K562 (cell line): ENCODE results near the gene SALL3. TPM values are rescaled to one million over a fixed set of nuclear protein-coding genes. Genes with fewer than 3 reads are reported as not detected.

Experiments
- ATAC-seq: fragments of 200-7000 bp; cut with Tn5 transposase; 3 replicates; pipeline ENCODE4 v1.9.1; 2020; ENCODE audit warnings: moderate library complexity
- BruUV-seq: library from RNA; stranded (reverse); fragments of 400-500 nt; replicated peaks from 2 replicates; lab custom pipeline; 2021; lab: Mats Ljungman, UMichigan
- CTCF ChIA-PET: fragments of 300-600 bp; formaldehyde crosslinking; extraction: SDS; loops from one replicate; lab custom pipeline; 2021; ENCODE audit warnings: low intra/inter-chr PET ratio; lab: Yijun Ruan, JAX
- POLR2A ChIA-PET: fragments of 300-600, 350-650 bp; sonication (Branson Sonifier 250); formaldehyde crosslinking; extraction: SDS; loops from one replicate; lab custom pipeline; 2021; ENCODE audit warnings: antibody characterized with exemption, inconsistent platforms; lab: Yijun Ruan, JAX
- DNase-seq, 4 experiments: peaks; one replicate each; pipeline versions ENCODE4 v3.0.0 to v3.0.0-alpha.2; 2011 to 2018; ENCODE audit warnings: low spot score in 3 of 4, mixed read lengths in 3 of 4; ENCODE audit errors: extremely low read depth in 1 of 4
- FAIRE-seq: peaks from 2 replicates; lab custom pipeline; 2011; peaks lifted over from hg19 to GRCh38; lab: Jason Lieb, UNC
- H2AFZ ChIP-seq: 2 replicates; pipeline ENCODE4 v1.6.0; 2011; ENCODE audit warnings: low read depth, low read length, control low read depth, inconsistent platforms
- H3K27ac ChIP-seq: fragments of 200-600 bp; 3 replicates; pipeline ENCODE4 v1.8.0; 2011; ENCODE audit warnings: low read depth, mild to moderate bottlenecking, control low read depth, inconsistent platforms, low read length, moderate library complexity, mixed read lengths; ENCODE audit errors: extremely low read depth
- H3K27me3 ChIP-seq, 2 experiments: fragments of 300-600 bp in 1 of 2; 2 replicates in 1 of 2; 3 replicates in 1 of 2; pipeline versions ENCODE4 v1.6.0 to v1.8.0; 2011; ENCODE audit warnings: inconsistent platforms in 2 of 2, low read length in 2 of 2, mild to moderate bottlenecking in 1 of 2, mixed read lengths in 1 of 2, moderate library complexity in 1 of 2; ENCODE audit not compliant: control insufficient read depth in 2 of 2, insufficient read depth in 2 of 2
- H3K36me3 ChIP-seq: fragments of 300-600 bp; 3 replicates; pipeline ENCODE4 v1.8.0; 2011; ENCODE audit warnings: mild to moderate bottlenecking, low read length, inconsistent platforms; ENCODE audit not compliant: control insufficient read depth, insufficient read depth
- H3K4me1 ChIP-seq, 2 experiments: fragments of 200-600 bp in 1 of 2; replicated peaks in 1 of 2; 2 replicates in 1 of 2; 3 replicates in 1 of 2; pipeline versions ENCODE4 v1.5.1 to v1.8.0; 2011; ENCODE audit warnings: inconsistent platforms in 2 of 2, low read length in 2 of 2, mild to moderate bottlenecking in 1 of 2, mixed read lengths in 1 of 2, moderate library complexity in 1 of 2; ENCODE audit not compliant: control insufficient read depth in 2 of 2, insufficient read depth in 2 of 2
- H3K4me2 ChIP-seq: 2 replicates; pipeline ENCODE4 v1.6.1; 2011; ENCODE audit warnings: low read length, control low read depth, inconsistent platforms, mixed read lengths; ENCODE audit not compliant: insufficient read depth
- H3K4me3 ChIP-seq: fragments of 200-600 bp; sonication (generic), shearing (Covaris generic); 2 replicates; pipeline ENCODE4 v1.5.1; 2016; ENCODE audit warnings: control low read depth, inconsistent platforms
- H3K79me2 ChIP-seq: fragments of 200-600 bp; 3 replicates; pipeline ENCODE4 v1.8.0; 2011; ENCODE audit warnings: low read length, inconsistent platforms; ENCODE audit not compliant: control insufficient read depth, insufficient read depth
- H3K9ac ChIP-seq, 2 experiments: 2 replicates each; pipeline versions ENCODE4 v1.6.0 to v1.6.1; 2011; ENCODE audit warnings: low read depth in 2 of 2, low read length in 2 of 2, control low read depth in 1 of 2, inconsistent platforms in 1 of 2, mild to moderate bottlenecking in 1 of 2, mixed read lengths in 1 of 2; ENCODE audit not compliant: insufficient read depth in 1 of 2
- H3K9me1 ChIP-seq: one replicate; pipeline ENCODE4 v1.6.0; 2011; ENCODE audit warnings: inconsistent platforms, mild to moderate bottlenecking, low read length, moderate library complexity; ENCODE audit not compliant: control insufficient read depth, insufficient read depth
- H3K9me3 ChIP-seq: replicated peaks from 2 replicates; pipeline ENCODE4 v1.5.1; 2011; ENCODE audit warnings: low read depth, low read length, inconsistent platforms; ENCODE audit not compliant: control insufficient read depth, insufficient read depth
- H4K20me1 ChIP-seq: replicated peaks from 2 replicates; pipeline ENCODE4 v1.6.1; 2011; ENCODE audit warnings: low read length, inconsistent platforms, mixed read lengths; ENCODE audit not compliant: control insufficient read depth, insufficient read depth
- ELF2 ChIP-seq: fragments of 250-450 bp; sonication (Bioruptor Pico); IDR thresholded peaks from 2 replicates; pipeline ENCODE4 v1.5.0; 2021; ENCODE audit warnings: mild to moderate bottlenecking
- L3MBTL2 ChIP-seq: fragments of 450-650 bp; IDR thresholded peaks from 2 replicates; pipeline ENCODE4 v1.6.1; 2016; ENCODE audit warnings: mild to moderate bottlenecking, moderate library complexity
- MAFK ChIP-seq: IDR thresholded peaks from 2 replicates; pipeline ENCODE4 v1.6.1; 2011; ENCODE audit warnings: low read length, improper control_type of control experiment
- PTTG1 ChIP-seq: fragments of 450-650 bp; IDR thresholded peaks from 2 replicates; pipeline ENCODE4 v1.6.1; 2016; ENCODE audit warnings: low read depth, mild to moderate bottlenecking, missing genetic modification characterization, missing compliant biosample characterization
- SOX6 ChIP-seq: fragments of 450-650 bp; IDR thresholded peaks from 2 replicates; pipeline ENCODE4 v1.6.1; 2014; ENCODE audit warnings: mild to moderate bottlenecking
- ZFP30 ChIP-seq: fragments of 250-450 bp; sonication (Bioruptor Pico); IDR thresholded peaks from 2 replicates; pipeline ENCODE4 v1.8.0; 2022; ENCODE audit warnings: moderate library complexity, mild to moderate bottlenecking, inconsistent platforms, borderline replicate concordance
- ZNF274 ChIP-seq: IDR thresholded peaks from 2 replicates; pipeline ENCODE4 v1.6.1; 2011; ENCODE audit warnings: low read depth, mild to moderate bottlenecking, low read length, moderate library complexity, borderline replicate concordance
- ZNF639 ChIP-seq, 2 experiments: fragments of 200-800 bp in 1 of 2; sonication (Bioruptor generic) in 1 of 2; sonication (generic) in 1 of 2; formaldehyde crosslinking in 1 of 2; IDR thresholded peaks in 1 of 2; conservative IDR thresholded peaks in 1 of 2; 2 replicates each; pipeline versions ENCODE4 v1.5.0 to v1.6.1; 2016 to 2020; ENCODE audit warnings: missing compliant biosample characterization in 1 of 2, missing genetic modification characterization in 1 of 2, missing genetic modification reagents in 1 of 2
- WGBS: fragments of 100-300 bp; shearing (Covaris generic); methylation state at CpG from one replicate; pipeline ENCODE4 v1.1.6; 2016; ENCODE audit warnings: low coverage, mixed read lengths; ENCODE audit not compliant: insufficient coverage; ENCODE audit errors: missing lambda C conversion rate; 5-methylcytosine and 5-hydroxymethylcytosine counted together
- in situ Hi-C: fragments of 300-500 bp; cut with MboI; formaldehyde crosslinking; loops from 4 replicates; pipeline ENCODE4 v1.15.0; 2018; ENCODE audit warnings: inconsistent platforms, mixed read lengths
- intact Hi-C: fragments of 100-400 bp; cut with micrococcal nuclease; formaldehyde crosslinking; loops from 2 replicates; pipeline ENCODE4 v1.14.2; 2022
- polyA plus RNA-seq, 8 experiments: library from polyadenylated mRNA; depleted of rRNA in 4 of 8; stranded (reverse) in 5 of 8; unstranded in 3 of 8; fragments of >200 nt; fragmentation: Nextera tagmentation in 2 of 8; fragmentation: Illumina TruSeq in 1 of 8; extraction: Ambion mirVana in 2 of 8; extraction: Trizol in 1 of 8; gene quantifications; 2 replicates each; pipeline versions ENCODE4 v1.2.1 to v1.2.3, GENCODE V29; 2011 to 2014; ENCODE audit warnings: inconsistent platforms in 1 of 8, missing spikeins in 1 of 8
- total RNA-seq, 7 experiments: library from RNA; depleted of rRNA in 6 of 7; stranded (reverse); fragments of >200 nt in 6 of 7; fragmentation: Illumina TruSeq in 2 of 7; extraction: Trizol in 2 of 7; gene quantifications; 2 replicates each; pipeline versions ENCODE4 v1.2.1 to v1.2.3, GENCODE V29; 2011 to 2021; ENCODE audit warnings: low replicate concordance in 1 of 7
- TF ChIP-seq, protein P1 (sequence below): fragments of 450-650 bp; IDR thresholded peaks from 2 replicates; pipeline ENCODE4 v1.6.1; 2016; ENCODE audit warnings: mild to moderate bottlenecking

SALL3 gene
- total and polyA plus RNA-seq, 9 of the 15 experiments (the other 6 are each of a cell fraction or from before 2014, with no cell fraction given) = not detected

- CTCF ChIA-PET = no interaction called here
- no peaks in the 10 kb centered on the region; a peak in 1 of 5 replicates for H3K4me1 ChIP-seq
Measured at GRCh38 chr18:79000997-79001396, 21.4 kb downstream of the SALL3 start.

More at GRCh38 chr18:79000997-79001396, 21.4 kb downstream of the SALL3 start:
- Histone ChIP-seq H3K9me1 (no peaks in the 10 kb centered on the region), H3K36me3 (no peaks in the 10 kb centered on the region), H3K9ac (no peak overlapping the region), H3K27me3 (peaks cover 11 to 36% of the 10 kb centered on the region in 2 experiments), H3K4me2 (no peak overlapping the region), H4K20me1 (no peaks in the 10 kb centered on the region), H2AFZ (no peak overlapping the region), H3K27ac (no peak overlapping the region), H3K4me3 (no peak overlapping the region), H3K79me2 (no peaks in the 10 kb centered on the region), H3K9me3 (no peaks in the 10 kb centered on the region)
- FAIRE-seq (no peak), ATAC-seq (no peak), DNase-seq (no peak)
- no TSS peak for BruUV-seq
- TF ChIP-seq ZFP30 (CRISPR knock-in tag) = no peak
- no peak for TF ChIP-seq MAFK
- no peak for TF ChIP-seq SOX6
- no peak for TF ChIP-seq ELF2 (CRISPR knock-in tag)
- TF ChIP-seq PTTG1 (tag) = no peak
- no peak for TF ChIP-seq L3MBTL2
- TF ChIP-seq ZNF274 = no peak
- no peak for TF ChIP-seq ZNF639 (CRISPR knock-in tag; conservative IDR thresholded peaks at IDR 0.05 in 1 of 2, IDR thresholded peaks at IDR 0.05 in 1 of 2)
- TF ChIP-seq, protein P1, sequence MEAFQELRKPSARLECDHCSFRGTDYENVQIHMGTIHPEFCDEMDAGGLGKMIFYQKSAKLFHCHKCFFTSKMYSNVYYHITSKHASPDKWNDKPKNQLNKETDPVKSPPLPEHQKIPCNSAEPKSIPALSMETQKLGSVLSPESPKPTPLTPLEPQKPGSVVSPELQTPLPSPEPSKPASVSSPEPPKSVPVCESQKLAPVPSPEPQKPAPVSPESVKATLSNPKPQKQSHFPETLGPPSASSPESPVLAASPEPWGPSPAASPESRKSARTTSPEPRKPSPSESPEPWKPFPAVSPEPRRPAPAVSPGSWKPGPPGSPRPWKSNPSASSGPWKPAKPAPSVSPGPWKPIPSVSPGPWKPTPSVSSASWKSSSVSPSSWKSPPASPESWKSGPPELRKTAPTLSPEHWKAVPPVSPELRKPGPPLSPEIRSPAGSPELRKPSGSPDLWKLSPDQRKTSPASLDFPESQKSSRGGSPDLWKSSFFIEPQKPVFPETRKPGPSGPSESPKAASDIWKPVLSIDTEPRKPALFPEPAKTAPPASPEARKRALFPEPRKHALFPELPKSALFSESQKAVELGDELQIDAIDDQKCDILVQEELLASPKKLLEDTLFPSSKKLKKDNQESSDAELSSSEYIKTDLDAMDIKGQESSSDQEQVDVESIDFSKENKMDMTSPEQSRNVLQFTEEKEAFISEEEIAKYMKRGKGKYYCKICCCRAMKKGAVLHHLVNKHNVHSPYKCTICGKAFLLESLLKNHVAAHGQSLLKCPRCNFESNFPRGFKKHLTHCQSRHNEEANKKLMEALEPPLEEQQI = no peak
- WGBS = 2% methylated on average over 13 of the region's 13 CpGs
- POLR2A ChIA-PET = no interaction called here
- intact Hi-C loops = no loop called here
- in situ Hi-C loops = no loop called here
